ENCODE measurements around the gene LAMTOR2. TPM values are rescaled to one million over a fixed set of nuclear protein-coding genes. Genes with fewer than 3 reads are reported as not detected.

LAMTOR2 gene
- total RNA-seq, 4 donors from 2014 or later = 66.8 to 79.3 (median 73.1) TPM

- H3K27me3 ChIP-seq = no peaks in the 10 kb centered on the region
- TF ChIP-seq CTCF (IDR thresholded peaks at IDR 0.05) (no peak), POLR2AphosphoS5 (IDR thresholded peaks at IDR 0.05) (peak; percentile 40)
- ATAC-seq = peak; percentile 52
- no peaks in the 10 kb centered on the region for H3K9me3 ChIP-seq
- peaks cover 18 to 83% (median 63%) of the 10 kb centered on the region in 3 donors for H3K4me1 ChIP-seq
- H3K4me3 ChIP-seq = peak overlapping the region in 1 of 2 donors; percentile 10
- 0 to 24% methylated on average over 1 to 11 of the region's 15 CpGs for WGBS, 2 donors (ENCODE audit: low coverage in 1 of 2)
- peak overlapping the region; percentile 87 to 98 (median 96) for H3K27ac ChIP-seq
- no peaks in the 10 kb centered on the region for H3K36me3 ChIP-seq
Measured at GRCh38 chr1:156104065-156104810, 49.7 kb downstream of the LAMTOR2 start.

- no peaks in the 10 kb centered on the region for H3K9me3 ChIP-seq
- peak overlapping the region; percentile 87 to 98 (median 96) for H3K27ac ChIP-seq
- H3K4me1 ChIP-seq = peaks cover 18 to 82% (median 63%) of the 10 kb centered on the region in 3 donors
- no peak for TF ChIP-seq POLR2A (IDR thresholded peaks at IDR 0.05)
- TF ChIP-seq CTCF (IDR thresholded peaks at IDR 0.05) = no peak
- no peak for TF ChIP-seq EP300 (IDR thresholded peaks at IDR 0.05)
- TF ChIP-seq POLR2AphosphoS5 (IDR thresholded peaks at IDR 0.05) = no peak
- ATAC-seq = no peak
- H3K36me3 ChIP-seq = no peaks in the 10 kb centered on the region
- peak overlapping the region; percentile 27 to 53 for H3K4me3 ChIP-seq
- no peaks in the 10 kb centered on the region for H3K27me3 ChIP-seq
- 7 to 13% methylated on average over 3 of the region's 11 CpGs for WGBS, 2 donors (ENCODE audit: low coverage in 1 of 2)
Measured at GRCh38 chr1:156104861-156105832, 50.6 kb downstream of the LAMTOR2 start.

GRCh38 chr1:156106624-156107488 is 52.3 kb downstream of the LAMTOR2 start:
- H3K36me3 ChIP-seq = no peaks in the 10 kb centered on the region
- ATAC-seq = no peak
- H3K27me3 ChIP-seq = no peaks in the 10 kb centered on the region
- H3K4me1 ChIP-seq = peaks cover 18 to 72% (median 52%) of the 10 kb centered on the region in 3 donors
- TF ChIP-seq POLR2A (IDR thresholded peaks at IDR 0.05) (no peak), CTCF (IDR thresholded peaks at IDR 0.05) (no peak), EP300 (IDR thresholded peaks at IDR 0.05) (no peak), POLR2AphosphoS5 (IDR thresholded peaks at IDR 0.05) (no peak)
- H3K9me3 ChIP-seq = no peaks in the 10 kb centered on the region
- WGBS, 2 donors (ENCODE audit: low coverage in 1 of 2) = 10 to 37% methylated on average over 3 to 5 of the region's 14 CpGs
- peak overlapping the region; percentile 87 to 98 (median 96) for H3K27ac ChIP-seq
- H3K4me3 ChIP-seq = peak overlapping the region in 1 of 2 donors; percentile 53

GRCh38 chr1:156108057-156108456 is 53.5 kb downstream of the LAMTOR2 start:
- ATAC-seq = no peak
- 80 to 83% methylated on average over 1 of the region's 3 CpGs for WGBS, 2 donors (ENCODE audit: low coverage in 1 of 2)

More at GRCh38 chr1:156108057-156108456, 53.5 kb downstream of the LAMTOR2 start:
- Histone ChIP-seq H3K36me3 (no peaks in the 10 kb centered on the region), H3K4me3 (no peak overlapping the region), H3K9me3 (no peaks in the 10 kb centered on the region), H3K27ac (peak overlapping the region in 3 of 4 donors; percentile 58 to 97 (median 94)), H3K4me1 (peaks cover 18 to 72% (median 43%) of the 10 kb centered on the region in 3 donors), H3K27me3 (no peaks in the 10 kb centered on the region)
- TF ChIP-seq CTCF (IDR thresholded peaks at IDR 0.05) = no peak
- no peak for TF ChIP-seq POLR2A (IDR thresholded peaks at IDR 0.05)
- TF ChIP-seq EP300 (IDR thresholded peaks at IDR 0.05) = no peak
- no peak for TF ChIP-seq POLR2AphosphoS5 (IDR thresholded peaks at IDR 0.05)

Other genes with a start within 250 kb of the LAMTOR2 start
- gene GON4L, start 197.6 kb upstream of the LAMTOR2 start, total RNA-seq = 10 to 100 TPM; 16.6 to 55.1 (median 35.9) TPM
- gene SYT11, start 195.2 kb upstream of the LAMTOR2 start, total RNA-seq = 10 to 100 TPM; 10.4 to 25.7 (median 19.7) TPM
- gene RIT1, start 143.4 kb upstream of the LAMTOR2 start, total RNA-seq = 10 to 100 TPM; 25.0 to 37.1 (median 30.0) TPM
- gene KHDC4, start 120.4 kb upstream of the LAMTOR2 start, total RNA-seq = 10 to 100 TPM; 20.4 to 57.4 (median 34.6) TPM
- under 1 TPM in 1 of 4 donors, not detected in 3; 0.27 TPM for gene RXFP4, start 113.1 kb upstream of the LAMTOR2 start, total RNA-seq
- gene ARHGEF2, start 76.2 kb upstream of the LAMTOR2 start, total RNA-seq = 10 to 100 TPM; 69.7 to 94.0 (median 82.6) TPM
- gene SSR2, start 33.8 kb upstream of the LAMTOR2 start, total RNA-seq = 100 to 1,000 TPM; 103 to 157 (median 146) TPM
- 10 to 100 TPM; 19.6 to 29.6 (median 24.8) TPM for gene UBQLN4, start 984 bp upstream of the LAMTOR2 start, total RNA-seq
- 10 to 100 TPM in 1 of 4 donors, not detected in 3; 22.1 TPM for gene RAB25, start 6.4 kb downstream of the LAMTOR2 start, total RNA-seq
- under 1 TPM; under 0.01 to 0.78 (median 0.52) TPM for gene MEX3A, start 27.7 kb downstream of the LAMTOR2 start, total RNA-seq
- gene LMNA, start 59.9 kb downstream of the LAMTOR2 start, total RNA-seq = 100 to 1,000 TPM; 327 to 617 (median 519) TPM
- gene SEMA4A, start 98.8 kb downstream of the LAMTOR2 start, total RNA-seq = 1 to 10 TPM; 1.7 to 7.5 (median 3.4) TPM
- gene SLC25A44, start 139.3 kb downstream of the LAMTOR2 start, total RNA-seq = 10 to 100 TPM in 3 of 4 donors, 1 to 10 TPM in 1; 9.4 to 17.0 (median 12.7) TPM
- 10 to 100 TPM; 49.3 to 58.9 (median 51.8) TPM for gene PMF1, start 158.2 kb downstream of the LAMTOR2 start, total RNA-seq
- gene BGLAP, start 187.4 kb downstream of the LAMTOR2 start, total RNA-seq = under 1 TPM in 1 of 4 donors, not detected in 3; 0.54 TPM
- 1 to 10 TPM; 1.2 to 3.4 (median 1.6) TPM for gene PAQR6, start 193.3 kb downstream of the LAMTOR2 start, total RNA-seq
- gene SMG5, start 228.0 kb downstream of the LAMTOR2 start, total RNA-seq = 100 to 1,000 TPM in 1 of 4 donors, 10 to 100 TPM in 3; 60.2 to 106 (median 69.1) TPM
- 1 to 10 TPM; 1.6 to 4.7 (median 3.2) TPM for gene TMEM79, start 229.5 kb downstream of the LAMTOR2 start, total RNA-seq
- 10 to 100 TPM; 31.9 to 53.0 (median 38.6) TPM for gene GLMP, start 240.9 kb downstream of the LAMTOR2 start, total RNA-seq
- not detected for gene VHLL, start 244.5 kb downstream of the LAMTOR2 start, total RNA-seq

Measured in gastroesophageal sphincter (tissue), 4 donors.